GM21423 (cell line): ENCODE measurements around the gene SLC16A3.
"Not testable (repeated sequence)": the region's sequence is repeated elsewhere in the genome, so short reads cannot be mapped to it uniquely, and the experiment has no call there.

Experiments used
- ATAC-seq: cut with Tn5 transposase; IDR thresholded peaks from one replicate; pipeline ENCODE4 v1.9.1; 2021; ENCODE audit warnings: mild to moderate bottlenecking, moderate library complexity; ENCODE audit not compliant: unreplicated experiment

Gene SLC16A3

GRCh38 chr17:82203920-82204319 is 24.9 kb upstream of the SLC16A3 start:
- ATAC-seq = no peak

GRCh38 chr17:82204831-82205719 is 23.8 kb upstream of the SLC16A3 start:
- ATAC-seq = no peak

GRCh38 chr17:82205720-82206508 is 22.9 kb upstream of the SLC16A3 start:
- peak; percentile 70 for ATAC-seq

- not testable (repeated sequence) for ATAC-seq
Measured at GRCh38 chr17:82210655-82211054, 18.2 kb upstream of the SLC16A3 start.

DNA sequence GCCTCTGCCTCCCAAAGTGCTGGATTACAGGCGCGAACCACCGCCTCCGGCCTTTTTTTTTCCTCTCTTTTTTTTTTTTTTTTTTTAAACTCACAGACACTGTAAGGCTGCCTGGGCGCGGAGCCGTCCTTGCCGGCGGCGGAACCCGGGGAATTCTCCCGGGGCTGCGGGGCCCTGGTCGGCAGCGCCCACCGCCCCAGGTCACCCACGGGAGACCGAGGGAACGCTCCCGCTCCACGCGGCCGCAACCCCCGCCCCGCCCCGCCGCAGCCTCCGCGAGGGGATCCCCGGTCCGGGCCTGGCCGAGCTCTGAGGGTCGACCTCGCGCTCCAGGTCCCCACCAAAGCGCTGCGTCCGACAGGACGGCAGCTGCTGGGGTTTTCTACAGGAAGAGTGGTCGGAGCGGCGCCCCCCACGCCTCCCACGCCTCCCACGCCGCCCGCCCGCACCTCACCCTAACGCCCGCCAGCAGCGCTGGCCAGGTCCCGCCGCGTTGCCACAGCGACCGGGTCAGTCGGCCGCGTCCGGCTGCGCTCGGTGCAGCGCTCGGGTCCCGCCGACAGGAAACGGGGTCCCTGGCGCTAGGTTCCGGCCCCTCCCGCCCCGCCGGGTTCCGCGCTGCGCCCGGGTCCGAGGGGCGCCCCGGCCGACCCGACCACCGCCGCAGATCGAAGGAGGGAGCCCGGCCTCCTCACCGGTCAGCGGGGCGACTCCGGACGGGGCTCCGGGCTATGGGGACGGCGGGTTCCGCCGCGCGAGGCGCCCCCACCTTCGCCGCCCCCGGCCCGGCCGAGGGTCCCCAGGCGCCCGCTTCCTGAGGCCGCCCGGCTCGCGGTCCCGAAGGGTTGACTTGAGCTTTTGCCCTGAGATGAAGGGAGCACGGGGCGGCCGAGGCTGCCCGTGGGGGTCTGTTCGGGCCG is 16.3 kb upstream of the SLC16A3 start, which contains the start of gene CCDC57:
TSS of gene CCDC57 (minus strand) at position 512 of the 920 bp plus-strand sequence. CDS start 10,898 bp downstream, outside the sequence.
- ATAC-seq = peak; percentile 61

GRCh38 chr17:82213251-82214011 is 15.4 kb upstream of the SLC16A3 start:
- no peak for ATAC-seq

DNA sequence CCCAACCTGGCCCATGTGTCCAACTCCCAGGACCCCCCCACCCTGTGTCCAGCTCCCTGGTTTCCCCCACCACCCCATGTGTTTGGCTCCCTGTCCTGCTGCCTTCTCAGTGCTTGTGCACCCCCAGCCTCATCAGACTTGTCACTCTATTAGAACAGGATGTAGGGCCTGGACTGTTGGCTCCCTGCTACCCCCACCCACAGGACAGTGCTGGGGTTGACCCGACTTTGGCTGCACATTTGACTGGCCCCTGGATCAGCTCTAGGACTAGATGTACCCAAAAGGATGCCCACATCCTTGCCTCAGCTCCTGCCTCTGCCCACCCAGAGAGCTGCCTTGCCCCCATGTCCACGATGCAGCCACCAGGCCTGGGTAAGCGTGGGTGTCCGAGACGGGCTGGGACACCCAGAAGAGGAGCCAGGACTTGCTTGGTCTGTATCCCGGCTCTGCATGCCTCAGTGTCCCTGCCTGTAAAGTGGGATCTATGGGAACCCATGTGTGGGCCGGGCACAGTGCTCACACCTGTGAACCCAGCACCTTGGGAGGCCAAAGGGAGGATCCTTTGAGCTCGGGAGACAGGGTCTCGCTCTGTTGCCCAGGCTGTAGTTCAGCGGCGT is 14.7 kb upstream of the SLC16A3 start:
- no peak for ATAC-seq

DNA sequence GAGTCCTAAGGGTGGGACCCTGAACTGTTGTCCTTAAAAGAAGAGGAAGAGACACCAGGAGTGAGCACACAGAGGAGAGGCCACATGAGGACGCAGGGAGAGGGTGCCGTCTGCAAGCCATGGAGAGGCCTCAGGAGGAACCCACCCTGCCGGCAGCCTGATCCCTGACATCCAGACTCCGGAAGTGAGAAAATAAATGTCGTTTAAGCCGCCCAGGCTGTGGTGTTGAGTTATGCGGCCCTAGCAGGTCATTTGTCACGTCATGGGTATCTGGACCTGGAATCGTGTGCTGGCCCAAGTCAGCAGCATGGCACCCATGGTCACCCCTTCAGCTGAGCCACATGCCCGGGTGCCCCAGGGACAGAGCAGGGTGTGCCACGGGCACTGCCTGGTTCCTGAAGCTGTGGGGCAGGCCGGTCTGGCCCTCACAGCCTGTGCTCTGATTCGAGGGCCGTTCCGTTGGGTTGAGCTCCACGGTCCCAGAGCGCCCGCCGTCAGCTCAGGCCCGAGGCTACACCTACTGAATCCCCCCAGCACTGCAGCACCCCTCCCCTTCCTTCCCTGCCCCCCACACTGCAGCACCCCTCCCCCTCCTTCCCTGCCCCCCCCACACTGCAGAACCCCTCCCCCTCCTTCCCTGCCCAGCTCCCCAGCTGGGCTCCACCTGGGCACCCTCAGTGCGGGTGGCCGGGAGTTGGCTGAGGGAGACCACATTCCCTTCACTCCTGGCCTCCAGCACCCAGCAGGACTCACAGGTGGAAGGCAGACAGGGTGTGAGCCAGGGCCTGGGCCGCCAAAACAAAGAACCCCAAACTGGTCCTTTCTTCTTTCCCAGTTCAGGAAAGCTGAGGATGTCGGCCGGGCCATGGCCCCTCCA is 13.5 kb upstream of the SLC16A3 start:
- ATAC-seq = no peak

DNA sequence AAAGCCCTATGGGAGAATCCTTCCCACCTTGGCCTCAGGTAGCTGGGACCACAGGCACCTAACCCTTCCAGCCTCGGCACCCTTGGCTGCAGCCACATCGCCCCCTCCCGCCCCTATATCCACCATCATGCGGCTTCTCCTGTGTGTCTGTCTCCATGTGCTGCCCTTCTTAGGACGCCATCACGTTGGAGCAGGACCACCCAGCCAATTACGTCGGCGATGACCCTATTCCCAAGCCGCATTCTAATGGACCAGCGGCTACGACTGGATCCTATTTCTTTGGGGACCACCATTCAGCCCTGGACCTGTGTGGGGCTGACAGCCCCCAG is 12.9 kb upstream of the SLC16A3 start:
- ATAC-seq = no peak

- peak; percentile 37 for ATAC-seq
Measured at GRCh38 chr17:82216301-82217119, 12.3 kb upstream of the SLC16A3 start.

DNA sequence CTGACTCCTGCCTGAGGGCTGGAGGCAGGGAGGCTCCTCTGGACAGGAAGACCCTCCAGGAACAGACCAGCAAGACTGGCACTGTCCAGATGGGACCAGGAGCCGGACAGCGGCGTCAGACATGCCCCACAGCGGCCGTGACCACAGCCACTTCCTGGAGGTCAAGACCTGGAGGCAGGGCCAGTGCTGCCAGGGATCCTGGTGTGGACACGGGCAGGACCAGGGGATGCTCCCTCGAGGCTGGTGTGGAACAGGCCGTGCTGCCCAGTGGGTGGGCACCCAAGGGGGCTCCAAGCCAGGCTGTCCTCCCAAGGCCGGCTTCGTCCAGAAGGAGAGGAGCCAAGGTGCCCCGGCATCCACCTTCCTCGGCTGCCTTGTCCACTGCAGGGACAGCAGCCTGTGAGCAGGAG is 11.7 kb upstream of the SLC16A3 start:
- ATAC-seq = no peak

DNA sequence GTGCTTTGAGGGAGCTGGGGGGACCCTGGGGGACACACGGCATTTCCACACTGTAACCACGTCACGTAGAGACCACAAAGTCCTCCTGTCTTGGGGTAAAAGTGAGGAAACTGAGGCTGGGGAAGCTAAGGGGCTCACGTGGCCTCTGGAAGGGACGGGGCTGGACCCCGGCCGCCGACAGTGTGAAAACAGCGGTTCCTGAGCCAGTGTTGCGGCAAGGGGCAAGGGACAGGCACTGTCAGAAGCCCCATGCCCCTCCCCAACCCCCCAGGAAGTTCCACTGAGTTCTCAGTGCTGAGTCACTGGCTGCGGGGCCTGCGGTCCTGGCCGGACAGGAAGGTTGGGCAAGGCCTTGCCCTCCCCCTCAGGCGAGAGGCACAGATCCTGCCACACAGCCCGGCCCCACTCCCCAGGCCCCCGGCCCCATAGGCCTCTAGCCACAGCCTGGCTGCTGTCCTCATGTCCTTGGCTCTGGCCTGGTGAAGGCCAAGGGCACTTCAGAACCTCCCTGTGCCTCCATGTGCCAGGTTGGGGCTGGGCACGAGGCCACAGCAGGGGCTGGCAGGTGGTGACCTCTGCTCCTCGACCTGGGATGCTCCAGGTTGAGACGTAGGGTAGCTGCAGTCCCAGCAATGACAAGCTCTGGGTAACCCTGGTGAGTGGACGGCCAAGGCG is 11.2 kb upstream of the SLC16A3 start:
- ATAC-seq = no peak

GRCh38 chr17:82218349-82219075 is 10.3 kb upstream of the SLC16A3 start:
- no peak for ATAC-seq

GRCh38 chr17:82219083-82219482 is 9.8 kb upstream of the SLC16A3 start:
- ATAC-seq = no peak

GRCh38 chr17:82219753-82220709 is 8.8 kb upstream of the SLC16A3 start:
- ATAC-seq = no peak
